Lower leg skin (tissue), 4 donors: ENCODE measurements around the gene COIL. TPM values are rescaled to one million over a fixed set of nuclear protein-coding genes. Genes with fewer than 3 reads are reported as not detected.
A peak's percentile ranks its signal among the peaks of the same experiment; 100 is the strongest.

Experiments
- DNase-seq, 2 donors: peaks; one replicate each; pipeline ENCODE4 v3.0.0-alpha.2; 2019; ENCODE audit warnings: low spot score in 2 of 2
- H3K4me3 ChIP-seq: fragments of 200-600 bp; sonication (generic); 2 replicates; pipeline ENCODE4 v1.5.1; 2017; ENCODE audit warnings: mild to moderate bottlenecking, low read depth; ENCODE audit not compliant: poor library complexity, severe bottlenecking
- CTCF ChIP-seq, 3 donors: fragments of 450-650 bp; IDR thresholded peaks; one replicate each; pipeline ENCODE4 v1.5.1; 2016; ENCODE audit warnings: antibody characterized with exemption in 3 of 3, mild to moderate bottlenecking in 3 of 3, moderate library complexity in 2 of 3
- POLR2A ChIP-seq, 2 donors: fragments of 450-650 bp; IDR thresholded peaks; one replicate each; pipeline ENCODE4 v1.6.1; 2016 to 2017; ENCODE audit warnings: antibody characterized with exemption in 2 of 2, mild to moderate bottlenecking in 1 of 2, moderate library complexity in 1 of 2
- WGBS, 2 donors: methylation state at CpG; one replicate each; pipeline ENCODE4 v1.1.5; 2018; 5-methylcytosine and 5-hydroxymethylcytosine counted together
- intact Hi-C: fragments of 100-400 bp; cut with DNase I; formaldehyde crosslinking; loops from one replicate; pipeline ENCODE4 v1.15.0; 2023; ENCODE audit warnings: low total_unique reads
- total RNA-seq, 4 donors: library from RNA; depleted of rRNA; stranded (reverse); fragments of >200 nt; gene quantifications; one replicate each; pipeline ENCODE4 v1.1.0, GENCODE V29; 2016

The COIL gene
- total RNA-seq, 4 donors from 2014 or later, result 11.5 to 17.3 (median 13.5) TPM

DNA sequence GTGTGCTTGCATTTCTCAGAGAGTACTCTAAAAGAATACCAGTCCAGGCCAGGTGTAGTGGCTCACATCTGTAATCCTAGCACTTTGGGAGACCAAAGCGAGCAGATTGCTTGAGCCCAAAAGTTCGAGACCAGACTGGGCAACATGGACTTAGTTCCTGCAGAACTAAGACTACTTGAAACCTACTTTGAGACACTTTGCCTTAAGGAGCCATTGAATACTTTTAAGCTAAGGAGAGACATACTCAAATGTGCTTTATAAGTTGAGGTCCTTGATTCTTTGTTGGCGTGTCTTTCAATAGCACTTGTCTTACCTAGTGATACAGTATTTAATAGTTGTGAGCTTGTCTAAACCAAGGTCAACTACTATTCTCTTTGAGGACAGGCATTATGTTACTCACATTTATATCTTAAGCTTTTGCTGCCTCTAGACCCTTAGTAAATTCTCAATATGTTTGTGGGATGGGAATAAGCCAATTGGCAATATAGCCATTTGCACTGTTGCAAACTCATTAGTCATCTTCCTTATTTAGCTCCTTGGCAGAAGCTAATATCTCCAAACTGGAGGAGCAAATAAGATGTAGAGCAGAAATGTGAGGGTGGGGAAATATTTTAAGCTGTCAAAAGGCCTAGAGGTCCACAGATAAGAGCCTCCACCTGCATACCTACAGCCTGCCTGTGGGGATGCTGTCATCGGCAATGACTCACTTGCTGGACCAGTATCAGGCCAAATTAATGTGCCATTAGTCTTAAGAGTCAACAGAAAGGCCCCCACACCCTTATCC, 33.4 kb upstream of the COIL start:
- 86% methylated on average over 4 of the region's 4 CpGs for WGBS, 2 donors
- no peak for TF ChIP-seq CTCF (IDR thresholded peaks at IDR 0.05)
- no peak for TF ChIP-seq POLR2A (IDR thresholded peaks at IDR 0.05)
- intact Hi-C loops, result no loop called here
- DNase-seq, result no peak
- H3K4me3 ChIP-seq, result no peak overlapping the region

GRCh38 chr17:56992364-56992763, 31.5 kb upstream of the COIL start:
- TF ChIP-seq POLR2A (IDR thresholded peaks at IDR 0.05) (no peak), CTCF (IDR thresholded peaks at IDR 0.05) (no peak)
- 94 to 97% methylated on average over 1 of the region's 1 CpG for WGBS, 2 donors
- no peak overlapping the region for H3K4me3 ChIP-seq
- DNase-seq, result no peak
- intact Hi-C loops, result no loop called here

DNA sequence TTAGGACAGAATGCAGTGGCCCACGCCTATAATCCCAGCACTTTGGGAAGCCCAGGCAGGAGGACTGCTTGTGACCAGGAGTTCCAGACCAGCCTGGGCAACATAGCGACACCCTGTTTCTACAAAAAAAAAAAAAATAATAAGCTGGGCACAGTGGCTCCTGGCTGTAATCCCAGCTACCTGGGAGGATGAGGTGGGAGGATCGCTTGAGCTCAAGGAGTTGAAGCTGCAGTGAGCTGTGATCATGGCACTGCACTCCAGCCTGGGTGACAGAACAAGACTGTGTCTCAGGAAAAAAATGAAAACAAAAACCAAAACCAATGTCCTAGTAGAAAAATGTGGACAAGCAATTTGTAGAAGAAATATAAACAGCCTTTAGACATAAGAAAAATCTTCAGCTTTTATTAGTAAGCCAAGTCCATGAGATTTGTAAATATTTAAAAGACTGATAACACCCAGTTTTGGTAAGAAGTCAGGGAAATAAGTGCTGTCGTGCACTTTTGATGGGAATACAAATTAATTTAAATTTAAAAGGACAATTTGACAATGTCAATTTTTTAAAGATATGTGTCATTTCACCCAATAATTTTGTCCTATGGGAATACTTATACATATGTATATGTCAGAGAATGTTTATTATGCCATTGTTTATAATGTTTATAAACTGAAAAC, 28.2 kb upstream of the COIL start:
- intact Hi-C loops, result no loop called here
- 95% methylated on average over 4 of the region's 4 CpGs for WGBS, 2 donors
- H3K4me3 ChIP-seq, result no peak overlapping the region
- TF ChIP-seq CTCF (IDR thresholded peaks at IDR 0.05), result no peak
- TF ChIP-seq POLR2A (IDR thresholded peaks at IDR 0.05), result no peak
- peak in 1 of 2 donors; percentile 23 for DNase-seq

GRCh38 chr17:56987283-56987834, 26.5 kb upstream of the COIL start:
- peak in 1 of 2 donors; percentile 29 for DNase-seq
- intact Hi-C loops, result no loop called here
- TF ChIP-seq CTCF (IDR thresholded peaks at IDR 0.05), result no peak
- no peak for TF ChIP-seq POLR2A (IDR thresholded peaks at IDR 0.05)
- WGBS, 2 donors, result 77 to 81% methylated on average over 11 of the region's 11 CpGs
- H3K4me3 ChIP-seq, result no peak overlapping the region

- intact Hi-C loops, result no loop called here
- DNase-seq, result no peak
- 85 to 86% methylated on average over 14 of the region's 14 CpGs for WGBS, 2 donors
- no peak overlapping the region for H3K4me3 ChIP-seq
- TF ChIP-seq POLR2A (IDR thresholded peaks at IDR 0.05), result no peak
- no peak for TF ChIP-seq CTCF (IDR thresholded peaks at IDR 0.05)
Measured at GRCh38 chr17:56985371-56986162, 24.7 kb upstream of the COIL start.
